Muscle of leg (tissue), 11 donors: ENCODE data around the gene TGFBR3. TPM values are rescaled to one million over a fixed set of nuclear protein-coding genes. Genes with fewer than 3 reads are reported as not detected.
"Not testable (repeated sequence)": the region's sequence is repeated elsewhere in the genome, so short reads cannot be mapped to it uniquely, and the experiment has no call there.

Source experiments
- DNase-seq: peaks from one replicate; pipeline ENCODE4 v3.0.0; 2013
- H3K27ac ChIP-seq: one replicate; pipeline ENCODE4 v1.5.1; 2013; ENCODE audit warnings: mild to moderate bottlenecking, low read length, control low read depth
- H3K27me3 ChIP-seq: one replicate; pipeline ENCODE4 v1.6.1; 2013; ENCODE audit warnings: low read length; ENCODE audit not compliant: control insufficient read depth, insufficient read depth
- H3K36me3 ChIP-seq: one replicate; pipeline ENCODE4 v1.6.1; 2013; ENCODE audit warnings: low read length; ENCODE audit not compliant: control insufficient read depth, insufficient read depth
- H3K4me1 ChIP-seq: one replicate; pipeline ENCODE4 v1.6.1; 2013; ENCODE audit warnings: low read length; ENCODE audit not compliant: control insufficient read depth, insufficient read depth
- H3K4me3 ChIP-seq: one replicate; pipeline ENCODE4 v1.5.1; 2013; ENCODE audit warnings: low read length, control low read depth
- H3K9me3 ChIP-seq: replicated peaks from 2 replicates; pipeline ENCODE4 v1.6.1; 2013; ENCODE audit warnings: low read depth, low read length; ENCODE audit not compliant: control insufficient read depth
- WGBS: methylation state at CpG from one replicate; pipeline ENCODE4 v1.1.5; 2013; ENCODE audit warnings: missing lambda C conversion rate; ENCODE audit not compliant: insufficient coverage; 5-methylcytosine and 5-hydroxymethylcytosine counted together
- polyA plus RNA-seq, 8 donors: library from polyadenylated mRNA; unstranded; fragments of 120-200 nt; gene quantifications; one replicate each; pipeline versions ENCODE4 v1.2.1 to v1.2.3, GENCODE V29; 2013; ENCODE audit warnings: inconsistent platforms in 1 of 8, low replicate concordance in 1 of 8; ENCODE audit not compliant: insufficient read length in 8 of 8, insufficient read depth in 1 of 8
- total RNA-seq: library from RNA; stranded (reverse); fragments of 120-200 nt; gene quantifications from one replicate; pipeline ENCODE4 v1.2.4, GENCODE V29; 2013

The TGFBR3 gene
- total and polyA plus RNA-seq, 9 donors: 20.5 to 45.4 (median 25.3) TPM

- H3K27me3 ChIP-seq, H3K4me1 ChIP-seq, DNase-seq, H3K4me3 ChIP-seq, H3K36me3 ChIP-seq, H3K27ac ChIP-seq, H3K9me3 ChIP-seq: not testable (repeated sequence)
Observed at GRCh38 chr1:91840276-91840675, 45.7 kb downstream of the TGFBR3 start.

- Histone ChIP-seq H3K27ac (no peak overlapping the region), H3K9me3 (no peaks in the 10 kb centered on the region), H3K4me1 (peaks cover 2% of the 10 kb centered on the region), H3K4me3 (no peak overlapping the region), H3K36me3 (no peaks in the 10 kb centered on the region), H3K27me3 (no peaks in the 10 kb centered on the region)
- DNase-seq: peak; percentile 64
- 45% methylated on average over 2 of the region's 8 CpGs for WGBS
Observed at GRCh38 chr1:91836331-91837040, 49.5 kb downstream of the TGFBR3 start.

GRCh38 chr1:91835087-91835521 is 50.8 kb downstream of the TGFBR3 start:
- H3K4me3 ChIP-seq: no peak overlapping the region
- H3K36me3 ChIP-seq: no peaks in the 10 kb centered on the region
- H3K4me1 ChIP-seq: peaks cover 15% of the 10 kb centered on the region
- H3K9me3 ChIP-seq: no peaks in the 10 kb centered on the region
- no CpG with 5 or more reads among the region's 1 CpG for WGBS
- H3K27me3 ChIP-seq: no peaks in the 10 kb centered on the region
- no peak for DNase-seq
- H3K27ac ChIP-seq: no peak overlapping the region

GRCh38 chr1:91834549-91834948 is 51.4 kb downstream of the TGFBR3 start:
- H3K27ac ChIP-seq: peak overlapping the region; percentile 32
- H3K9me3 ChIP-seq: not testable (repeated sequence)
- WGBS: 100% methylated on average over 1 of the region's 7 CpGs

GRCh38 chr1:91833946-91834345 is 52.0 kb downstream of the TGFBR3 start:
- H3K27ac ChIP-seq: peak overlapping the region; percentile 32
- peak; percentile 90 for DNase-seq

More at GRCh38 chr1:91834549-91834948, 51.4 kb downstream of the TGFBR3 start:
- H3K4me3 ChIP-seq, DNase-seq, H3K36me3 ChIP-seq, H3K27me3 ChIP-seq: not testable (repeated sequence)
- H3K4me1 ChIP-seq: peaks cover 19% of the 10 kb centered on the region

GRCh38 chr1:91831132-91831930 is 54.6 kb downstream of the TGFBR3 start:
- H3K4me3 ChIP-seq: no peak overlapping the region
- H3K4me1 ChIP-seq: peaks cover 44% of the 10 kb centered on the region
- peak overlapping the region; percentile 85 for H3K27ac ChIP-seq
- H3K9me3 ChIP-seq: no peaks in the 10 kb centered on the region
- no CpG with 5 or more reads among the region's 8 CpGs for WGBS
- DNase-seq: peak; percentile 80
- H3K36me3 ChIP-seq: no peaks in the 10 kb centered on the region
- no peaks in the 10 kb centered on the region for H3K27me3 ChIP-seq

More at GRCh38 chr1:91833946-91834345, 52.0 kb downstream of the TGFBR3 start:
- peaks cover 24% of the 10 kb centered on the region for H3K4me1 ChIP-seq
- no peaks in the 10 kb centered on the region for H3K36me3 ChIP-seq
- H3K27me3 ChIP-seq: no peaks in the 10 kb centered on the region
- no peak overlapping the region for H3K4me3 ChIP-seq
- H3K9me3 ChIP-seq: no peaks in the 10 kb centered on the region
- no CpG with 5 or more reads among the region's 1 CpG for WGBS

- Histone ChIP-seq H3K4me3 (no peak overlapping the region), H3K9me3 (no peaks in the 10 kb centered on the region), H3K4me1 (peaks cover 47% of the 10 kb centered on the region), H3K27ac (peak overlapping the region; percentile 85), H3K27me3 (no peaks in the 10 kb centered on the region), H3K36me3 (no peaks in the 10 kb centered on the region)
- peak; percentile 91 for DNase-seq
- 78% methylated on average over 4 of the region's 10 CpGs for WGBS
Observed at GRCh38 chr1:91830242-91831131, 55.5 kb downstream of the TGFBR3 start.

GRCh38 chr1:91829293-91830153 is 56.4 kb downstream of the TGFBR3 start:
- WGBS: 82% methylated on average over 4 of the region's 6 CpGs
- no peak for DNase-seq
- H3K9me3 ChIP-seq: no peaks in the 10 kb centered on the region
- no peaks in the 10 kb centered on the region for H3K27me3 ChIP-seq
- no peak overlapping the region for H3K4me3 ChIP-seq
- no peaks in the 10 kb centered on the region for H3K36me3 ChIP-seq
- H3K27ac ChIP-seq: peak overlapping the region; percentile 85
- H3K4me1 ChIP-seq: peaks cover 47% of the 10 kb centered on the region

- Histone ChIP-seq H3K4me3 (no peak overlapping the region), H3K27me3 (no peaks in the 10 kb centered on the region), H3K27ac (peak overlapping the region; percentile 3), H3K4me1 (peaks cover 45% of the 10 kb centered on the region), H3K9me3 (no peaks in the 10 kb centered on the region), H3K36me3 (no peaks in the 10 kb centered on the region)
- 61% methylated on average over 4 of the region's 9 CpGs for WGBS
- no peak for DNase-seq
Observed at GRCh38 chr1:91828583-91829281, 57.2 kb downstream of the TGFBR3 start.
